Stimulated activated CD4-positive, alpha-beta T cell treated with anti-CD3 and anti-CD28 coated beads, Interleukin-15, amount 100 ng/mL, for 48 hours (primary cell): Measurements from ENCODE around the gene CDH4.

Experiments
- DNase-seq, 2 donors: peaks; one replicate each; pipeline ENCODE4 v3.0.0-alpha.2; 2020; ENCODE audit warnings: low read depth in 2 of 2

CDH4 gene

DNA sequence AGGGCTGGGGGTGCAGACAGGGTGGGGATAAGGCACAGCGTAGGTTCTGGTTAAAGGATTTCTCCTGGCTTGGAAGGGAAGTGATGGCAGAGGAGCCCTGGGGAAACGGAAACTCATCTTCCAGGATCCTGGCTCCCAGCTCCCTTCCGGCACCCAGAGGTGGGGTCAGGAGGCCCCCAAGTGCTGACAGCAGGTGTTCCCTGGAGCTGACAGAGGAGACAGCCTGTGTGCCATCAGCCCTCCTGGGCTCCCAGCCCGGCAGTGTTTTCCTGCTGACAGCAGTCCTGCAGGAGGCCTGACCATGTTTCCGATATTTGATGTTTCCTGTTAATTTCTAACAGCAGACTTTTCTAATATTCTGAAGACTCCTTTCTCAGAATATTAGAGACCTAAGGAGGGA is 536.3 kb downstream of the CDH4 start:
- DNase-seq = no peak

- no peak for DNase-seq
Measured at GRCh38 chr20:61789329-61789728, 537.3 kb downstream of the CDH4 start.

- DNase-seq = no peak
Measured at GRCh38 chr20:61790116-61790827, 538.2 kb downstream of the CDH4 start.

- DNase-seq = no peak
Measured at GRCh38 chr20:61791995-61792394, 539.9 kb downstream of the CDH4 start.

DNA sequence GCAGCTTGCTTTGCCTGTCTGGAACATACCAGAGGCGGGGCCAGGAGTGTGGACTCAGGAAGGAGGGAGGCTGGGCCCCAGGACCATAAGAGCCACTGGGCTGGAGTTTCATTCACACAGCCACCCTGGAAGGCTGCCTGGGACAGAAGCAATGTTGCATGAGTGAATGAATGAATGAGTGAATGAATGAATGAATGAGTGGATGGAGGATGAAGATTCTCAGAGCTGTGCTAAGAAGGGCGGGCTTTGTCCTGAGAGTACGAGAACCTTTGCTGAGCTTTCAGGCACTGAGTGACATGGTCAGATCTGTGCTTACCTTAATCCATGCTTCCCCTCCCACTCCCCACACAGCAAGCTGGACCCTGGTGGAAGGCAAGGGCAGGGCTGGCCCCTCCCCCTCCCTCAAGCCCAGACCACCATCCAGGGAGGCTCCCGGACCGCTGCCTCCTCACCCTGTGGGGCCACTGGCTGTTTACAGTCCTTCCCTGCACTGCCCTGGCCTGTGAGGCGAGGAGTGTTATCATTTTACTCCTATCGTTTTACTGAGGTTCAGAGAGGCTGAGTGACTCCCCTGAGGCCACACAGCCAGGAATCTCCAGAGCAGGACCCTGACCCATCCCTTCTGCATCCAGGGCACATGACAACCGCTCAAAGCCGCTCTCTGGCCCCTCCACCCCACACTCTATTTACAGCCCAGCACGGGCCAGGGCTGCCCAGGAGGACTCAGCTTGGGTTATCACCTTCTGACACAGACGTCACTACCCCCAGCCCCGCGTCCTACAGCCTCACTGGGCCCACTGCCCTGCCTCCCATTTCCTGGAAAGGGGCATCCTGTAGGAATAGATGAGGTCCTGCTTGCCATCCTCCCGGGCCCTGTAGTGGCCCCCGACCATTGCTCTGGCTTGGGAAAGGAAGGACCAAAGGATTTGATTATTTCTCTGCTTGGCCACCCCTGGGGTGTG is 543.9 kb downstream of the CDH4 start:
- DNase-seq = no peak

- no peak for DNase-seq
Measured at GRCh38 chr20:61796738-61797137, 544.7 kb downstream of the CDH4 start.

- DNase-seq = no peak
Measured at GRCh38 chr20:61797200-61797599, 545.1 kb downstream of the CDH4 start.

GRCh38 chr20:61797971-61798411 is 545.9 kb downstream of the CDH4 start:
- no peak for DNase-seq

GRCh38 chr20:61798632-61799031 is 546.6 kb downstream of the CDH4 start:
- no peak for DNase-seq

DNA sequence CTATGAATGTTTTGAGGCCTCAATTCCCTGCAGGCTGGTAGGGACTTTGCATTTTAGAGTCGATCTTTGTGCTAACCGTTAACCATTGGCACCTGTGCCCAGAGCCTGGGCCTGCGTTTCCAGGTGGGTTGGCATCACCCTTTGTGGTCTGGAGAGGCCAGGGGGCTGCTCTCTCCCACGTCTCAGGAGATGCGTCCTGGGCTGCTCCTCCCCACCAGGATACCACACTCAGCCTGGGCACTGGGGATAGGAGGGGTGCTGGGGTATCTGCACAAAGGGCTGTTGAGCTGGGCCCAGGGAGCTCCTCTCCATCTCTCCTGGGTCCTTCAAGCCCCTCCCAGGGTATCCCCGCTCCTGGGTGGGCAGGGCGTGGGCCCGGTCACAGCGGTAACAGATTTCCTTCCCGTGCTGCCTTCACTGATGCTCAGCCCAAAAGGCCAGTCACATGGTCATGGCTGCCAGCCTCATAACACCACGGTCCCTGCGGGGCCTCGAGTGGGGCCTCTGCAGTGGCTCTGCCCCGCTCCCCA is 547.4 kb downstream of the CDH4 start:
- DNase-seq = no peak

DNA sequence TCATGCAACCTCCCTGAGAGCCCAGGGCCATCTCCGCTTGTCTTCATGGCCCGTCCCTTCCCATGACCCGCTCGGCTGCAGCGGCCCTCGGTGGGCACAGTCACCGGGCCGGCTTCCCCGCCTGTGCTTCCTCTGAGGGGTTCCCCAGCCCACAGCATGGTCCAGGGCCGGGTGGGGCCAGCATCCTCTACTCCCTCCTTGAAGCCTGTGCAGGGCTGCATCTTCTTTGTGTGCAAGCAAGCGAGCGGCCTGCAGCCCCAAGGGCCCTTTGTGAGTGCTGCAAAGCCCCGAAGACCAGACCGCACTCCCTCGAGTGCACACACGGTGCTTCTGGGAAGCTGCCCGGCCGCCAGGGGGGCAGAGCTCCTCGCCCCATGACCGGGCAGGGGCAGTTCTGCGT is 547.9 kb downstream of the CDH4 start:
- DNase-seq = no peak

DNA sequence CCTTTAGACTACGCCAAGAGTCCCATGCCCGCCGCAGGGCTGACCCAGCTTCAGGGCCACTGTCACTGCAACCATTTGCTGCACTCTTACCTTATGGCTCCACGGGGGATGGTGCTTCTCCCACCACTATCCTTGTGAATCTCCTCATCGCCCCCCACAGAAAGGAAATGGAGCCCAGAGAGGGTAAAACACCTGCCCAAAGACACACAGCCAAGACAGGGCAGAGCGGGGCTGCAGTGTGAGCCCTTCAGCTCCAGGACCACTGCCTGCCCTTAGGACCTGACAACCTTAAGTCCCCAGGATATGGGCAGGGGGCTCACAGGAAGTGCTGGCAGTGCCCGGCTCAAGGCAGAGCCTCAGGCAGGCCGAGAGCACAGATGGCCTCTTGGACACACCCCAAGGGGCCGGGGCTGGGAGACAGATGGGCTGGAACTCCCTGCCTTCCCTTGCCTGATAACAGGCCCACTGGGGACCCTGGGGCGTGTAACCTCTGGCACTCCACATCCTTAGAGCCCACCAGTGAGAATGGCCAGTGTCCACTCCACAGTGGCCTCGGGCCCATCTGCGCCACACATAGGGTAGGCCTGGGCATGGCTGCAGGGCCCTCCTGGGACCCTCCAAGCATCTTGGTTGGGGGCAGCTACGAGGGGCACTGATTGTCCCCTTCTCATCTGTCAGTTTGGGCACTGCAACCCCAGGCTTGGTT is 548.5 kb downstream of the CDH4 start:
- no peak for DNase-seq

- DNase-seq = no peak
Measured at GRCh38 chr20:61801065-61801360, 549.0 kb downstream of the CDH4 start.

DNA sequence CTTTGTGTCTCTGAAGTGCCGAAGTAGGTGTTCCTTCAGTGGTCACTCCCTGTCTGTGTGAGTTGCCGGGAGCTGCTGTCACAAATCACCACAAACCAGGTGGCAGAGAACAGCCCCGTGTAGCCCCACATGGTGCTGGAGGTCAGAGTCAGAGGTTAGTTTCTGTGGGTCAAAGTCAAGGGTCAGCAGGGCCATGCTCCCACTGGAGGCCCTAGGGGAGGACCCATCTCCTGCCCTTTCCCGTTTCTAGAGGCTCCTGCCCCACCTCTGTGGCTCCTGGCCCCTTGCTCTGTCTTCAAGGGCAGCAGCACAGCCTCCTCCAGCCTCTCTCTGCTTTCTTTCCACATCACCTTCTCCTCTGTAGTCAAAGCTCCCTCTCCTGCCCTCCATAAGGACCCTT is 549.4 kb downstream of the CDH4 start:
- DNase-seq = no peak

GRCh38 chr20:61801857-61802442 is 549.9 kb downstream of the CDH4 start:
- DNase-seq = no peak

GRCh38 chr20:61802721-61803311 is 550.8 kb downstream of the CDH4 start:
- DNase-seq = no peak

DNA sequence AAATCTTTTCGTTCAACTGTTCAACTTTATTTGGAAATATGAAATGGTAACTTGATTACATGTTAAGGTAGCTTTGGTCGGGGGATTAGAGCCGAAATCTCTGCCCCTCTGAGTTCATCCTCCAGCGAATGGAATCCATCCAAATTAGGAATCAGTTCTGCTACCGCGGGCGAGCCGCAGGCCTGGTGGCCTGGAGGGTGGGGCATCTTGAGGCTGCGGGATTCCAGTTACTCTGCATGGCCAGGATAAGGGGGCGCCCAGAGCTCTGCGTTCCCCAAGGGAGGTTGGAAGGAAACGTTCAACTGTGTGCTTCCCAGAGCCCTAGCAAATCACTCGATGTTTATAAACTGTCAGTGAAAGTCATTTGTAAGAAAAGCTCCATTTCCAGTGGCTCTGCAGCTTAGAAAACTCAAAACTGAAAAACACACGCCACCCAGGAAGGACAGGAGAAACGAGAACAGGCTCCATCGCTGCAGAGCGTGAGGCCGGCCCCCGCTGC is 551.4 kb downstream of the CDH4 start:
- DNase-seq = no peak

GRCh38 chr20:61803915-61804751 is 552.1 kb downstream of the CDH4 start:
- DNase-seq = no peak

GRCh38 chr20:61804752-61805295 is 552.8 kb downstream of the CDH4 start:
- DNase-seq = no peak

DNA sequence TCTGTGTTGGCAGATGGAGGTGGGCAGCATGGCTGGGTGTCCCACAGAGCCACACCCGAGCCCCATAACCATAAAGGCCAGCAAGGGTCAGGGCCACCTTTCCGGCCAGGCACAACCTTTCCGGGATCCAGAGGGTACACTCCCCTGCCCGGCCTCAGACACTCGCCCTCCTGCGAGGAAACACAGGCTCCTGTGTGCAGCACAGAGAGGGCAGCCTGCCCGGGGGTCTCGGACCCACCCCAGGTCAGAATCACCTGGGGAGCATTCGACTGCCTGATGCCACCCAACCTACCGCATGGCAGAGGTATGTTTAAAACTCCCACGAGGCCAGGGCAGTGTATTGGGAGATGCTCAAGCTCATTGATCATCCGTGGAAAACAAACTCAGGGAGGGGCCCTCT is 553.3 kb downstream of the CDH4 start:
- no peak for DNase-seq
